Measurements from ENCODE around the gene PNMA6E.

GRCh38 chrX:153410888-153411254 lies 9.7 kb upstream of the PNMA6E start:
- no peak for TF ChIP-seq CTCF (IDR thresholded peaks at IDR 0.05)
- TF ChIP-seq POLR2A (IDR thresholded peaks at IDR 0.05): no peak
